ENCODE data around the gene SPRED2.

The SPRED2 gene

DNA sequence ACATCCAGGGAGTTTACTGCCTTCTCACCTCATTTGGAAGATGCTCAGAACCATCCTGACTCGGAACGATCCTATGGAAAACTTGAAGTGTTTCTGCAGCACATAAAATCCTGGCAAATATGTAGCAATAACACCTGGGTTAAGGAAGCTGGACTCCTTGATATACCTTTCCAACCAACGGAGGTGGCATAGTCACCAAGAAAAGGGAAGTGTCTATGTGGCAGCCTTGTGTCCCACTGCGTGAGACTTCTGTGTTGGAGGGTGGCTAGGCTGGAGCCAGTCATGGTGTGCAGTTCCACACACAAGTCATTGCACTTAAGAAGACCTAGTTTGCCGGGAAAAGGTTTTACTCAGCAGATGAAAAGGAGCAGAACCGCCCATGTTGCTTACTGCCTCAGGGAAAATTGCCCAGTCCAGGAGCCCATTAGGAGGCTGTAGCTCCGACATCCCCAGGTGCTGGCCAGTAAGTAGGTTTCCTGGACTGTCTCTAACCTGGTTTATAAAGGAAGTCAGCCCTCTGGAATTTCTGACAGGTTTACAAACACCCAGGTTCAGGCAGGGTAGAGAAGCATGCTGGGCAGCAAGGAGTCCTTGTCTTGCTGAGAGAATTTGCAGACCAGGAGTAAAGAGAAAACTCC is 46.2 kb upstream of the SPRED2 start:
- ATAC-seq: no peak
- TF ChIP-seq ZNF8 (CRISPR knock-in tag; IDR thresholded peaks at IDR 0.05) (no peak), TCF4 (CRISPR knock-in tag; IDR thresholded peaks at IDR 0.05; ENCODE audit: borderline replicate concordance) (no peak), ZNF565 (CRISPR knock-in tag; conservative IDR thresholded peaks at IDR 0.05; ENCODE audit: low read depth) (no peak), ESRRG (CRISPR knock-in tag; IDR thresholded peaks at IDR 0.05) (no peak), ZC3H10 (CRISPR knock-in tag; IDR thresholded peaks at IDR 0.05) (no peak), PPARA (CRISPR knock-in tag; IDR thresholded peaks at IDR 0.05; ENCODE audit: borderline replicate concordance) (no peak), ZNF70 (CRISPR knock-in tag; IDR thresholded peaks at IDR 0.05) (no peak), BACH2 (CRISPR knock-in tag; IDR thresholded peaks at IDR 0.05; ENCODE audit: borderline replicate concordance) (no peak), ARNTL (CRISPR knock-in tag; IDR thresholded peaks at IDR 0.05; ENCODE audit: borderline replicate concordance, low read depth) (no peak), RARB (CRISPR knock-in tag; IDR thresholded peaks at IDR 0.05) (no peak), ZFP3 (CRISPR knock-in tag; IDR thresholded peaks at IDR 0.05) (no peak), ISL1 (CRISPR knock-in tag; IDR thresholded peaks at IDR 0.05) (no peak)
- TF ChIP-seq, protein P1, sequence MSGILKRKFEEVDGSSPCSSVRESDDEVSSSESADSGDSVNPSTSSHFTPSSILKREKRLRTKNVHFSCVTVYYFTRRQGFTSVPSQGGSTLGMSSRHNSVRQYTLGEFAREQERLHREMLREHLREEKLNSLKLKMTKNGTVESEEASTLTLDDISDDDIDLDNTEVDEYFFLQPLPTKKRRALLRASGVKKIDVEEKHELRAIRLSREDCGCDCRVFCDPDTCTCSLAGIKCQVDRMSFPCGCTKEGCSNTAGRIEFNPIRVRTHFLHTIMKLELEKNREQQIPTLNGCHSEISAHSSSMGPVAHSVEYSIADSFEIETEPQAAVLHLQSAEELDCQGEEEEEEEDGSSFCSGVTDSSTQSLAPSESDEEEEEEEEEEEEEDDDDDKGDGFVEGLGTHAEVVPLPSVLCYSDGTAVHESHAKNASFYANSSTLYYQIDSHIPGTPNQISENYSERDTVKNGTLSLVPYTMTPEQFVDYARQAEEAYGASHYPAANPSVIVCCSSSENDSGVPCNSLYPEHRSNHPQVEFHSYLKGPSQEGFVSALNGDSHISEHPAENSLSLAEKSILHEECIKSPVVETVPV (CRISPR knock-in tag; IDR thresholded peaks at IDR 0.05): no peak
- TF ChIP-seq, protein P2, sequence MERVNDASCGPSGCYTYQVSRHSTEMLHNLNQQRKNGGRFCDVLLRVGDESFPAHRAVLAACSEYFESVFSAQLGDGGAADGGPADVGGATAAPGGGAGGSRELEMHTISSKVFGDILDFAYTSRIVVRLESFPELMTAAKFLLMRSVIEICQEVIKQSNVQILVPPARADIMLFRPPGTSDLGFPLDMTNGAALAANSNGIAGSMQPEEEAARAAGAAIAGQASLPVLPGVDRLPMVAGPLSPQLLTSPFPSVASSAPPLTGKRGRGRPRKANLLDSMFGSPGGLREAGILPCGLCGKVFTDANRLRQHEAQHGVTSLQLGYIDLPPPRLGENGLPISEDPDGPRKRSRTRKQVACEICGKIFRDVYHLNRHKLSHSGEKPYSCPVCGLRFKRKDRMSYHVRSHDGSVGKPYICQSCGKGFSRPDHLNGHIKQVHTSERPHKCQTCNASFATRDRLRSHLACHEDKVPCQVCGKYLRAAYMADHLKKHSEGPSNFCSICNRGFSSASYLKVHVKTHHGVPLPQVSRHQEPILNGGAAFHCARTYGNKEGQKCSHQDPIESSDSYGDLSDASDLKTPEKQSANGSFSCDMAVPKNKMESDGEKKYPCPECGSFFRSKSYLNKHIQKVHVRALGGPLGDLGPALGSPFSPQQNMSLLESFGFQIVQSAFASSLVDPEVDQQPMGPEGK (CRISPR knock-in tag; IDR thresholded peaks at IDR 0.05; ENCODE audit: borderline replicate concordance): no peak

DNA sequence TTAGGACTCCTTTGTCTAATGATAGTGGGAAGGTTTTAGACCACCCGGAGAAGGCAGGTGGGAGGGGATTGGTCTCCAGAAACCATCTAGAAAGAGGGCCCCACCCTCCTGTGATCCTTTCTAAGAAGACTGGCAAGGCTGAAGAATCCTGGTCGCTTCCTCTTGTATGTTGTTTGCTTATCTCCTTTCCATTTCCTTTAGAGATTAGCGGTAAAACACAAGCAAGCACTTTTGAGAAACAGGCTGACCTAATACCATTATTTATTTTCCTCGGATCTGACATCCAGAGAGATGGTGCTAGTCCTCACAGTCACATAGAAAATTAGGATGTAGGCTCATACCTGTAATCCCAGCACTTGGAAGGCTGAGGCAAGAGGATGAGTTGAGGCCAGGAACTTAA is 45.2 kb upstream of the SPRED2 start:
- TF ChIP-seq OSR1 (CRISPR knock-in tag; IDR thresholded peaks at IDR 0.05) (no peak), ARNTL (CRISPR knock-in tag; IDR thresholded peaks at IDR 0.05; ENCODE audit: borderline replicate concordance, low read depth) (no peak), SNAI2 (CRISPR knock-in tag; IDR thresholded peaks at IDR 0.05) (no peak), ZNF70 (CRISPR knock-in tag; IDR thresholded peaks at IDR 0.05) (no peak), ISL1 (CRISPR knock-in tag; IDR thresholded peaks at IDR 0.05) (no peak), CSDC2 (CRISPR knock-in tag; IDR thresholded peaks at IDR 0.05) (no peak), TOX (CRISPR knock-in tag; IDR thresholded peaks at IDR 0.05; ENCODE audit: borderline replicate concordance) (no peak), ZC3H10 (CRISPR knock-in tag; IDR thresholded peaks at IDR 0.05) (no peak)
- TF ChIP-seq, protein P2 (CRISPR knock-in tag; IDR thresholded peaks at IDR 0.05; ENCODE audit: borderline replicate concordance): no peak
- no peak for ATAC-seq

GRCh38 chr2:65476778-65477177 is 44.4 kb upstream of the SPRED2 start:
- no peak for ATAC-seq
- TF ChIP-seq SNAI2 (CRISPR knock-in tag; IDR thresholded peaks at IDR 0.05): no peak
- TF ChIP-seq, protein P1 (CRISPR knock-in tag; IDR thresholded peaks at IDR 0.05): no peak
- TF ChIP-seq, protein P3, sequence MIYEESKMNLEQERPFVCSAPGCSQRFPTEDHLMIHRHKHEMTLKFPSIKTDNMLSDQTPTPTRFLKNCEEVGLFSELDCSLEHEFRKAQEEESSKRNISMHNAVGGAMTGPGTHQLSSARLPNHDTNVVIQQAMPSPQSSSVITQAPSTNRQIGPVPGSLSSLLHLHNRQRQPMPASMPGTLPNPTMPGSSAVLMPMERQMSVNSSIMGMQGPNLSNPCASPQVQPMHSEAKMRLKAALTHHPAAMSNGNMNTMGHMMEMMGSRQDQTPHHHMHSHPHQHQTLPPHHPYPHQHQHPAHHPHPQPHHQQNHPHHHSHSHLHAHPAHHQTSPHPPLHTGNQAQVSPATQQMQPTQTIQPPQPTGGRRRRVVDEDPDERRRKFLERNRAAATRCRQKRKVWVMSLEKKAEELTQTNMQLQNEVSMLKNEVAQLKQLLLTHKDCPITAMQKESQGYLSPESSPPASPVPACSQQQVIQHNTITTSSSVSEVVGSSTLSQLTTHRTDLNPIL (CRISPR knock-in tag; IDR thresholded peaks at IDR 0.05; ENCODE audit: low read depth): no peak
- no peak for TF ChIP-seq ESRRG (CRISPR knock-in tag; IDR thresholded peaks at IDR 0.05)
- TF ChIP-seq TOX (CRISPR knock-in tag; IDR thresholded peaks at IDR 0.05; ENCODE audit: borderline replicate concordance): no peak
- no peak for TF ChIP-seq CSDC2 (CRISPR knock-in tag; IDR thresholded peaks at IDR 0.05)
- TF ChIP-seq OSR1 (CRISPR knock-in tag; IDR thresholded peaks at IDR 0.05): no peak
- TF ChIP-seq GLIS3 (CRISPR knock-in tag; IDR thresholded peaks at IDR 0.05): no peak
- no peak for TF ChIP-seq ARNTL (CRISPR knock-in tag; IDR thresholded peaks at IDR 0.05; ENCODE audit: borderline replicate concordance, low read depth)
- TF ChIP-seq, protein P4, sequence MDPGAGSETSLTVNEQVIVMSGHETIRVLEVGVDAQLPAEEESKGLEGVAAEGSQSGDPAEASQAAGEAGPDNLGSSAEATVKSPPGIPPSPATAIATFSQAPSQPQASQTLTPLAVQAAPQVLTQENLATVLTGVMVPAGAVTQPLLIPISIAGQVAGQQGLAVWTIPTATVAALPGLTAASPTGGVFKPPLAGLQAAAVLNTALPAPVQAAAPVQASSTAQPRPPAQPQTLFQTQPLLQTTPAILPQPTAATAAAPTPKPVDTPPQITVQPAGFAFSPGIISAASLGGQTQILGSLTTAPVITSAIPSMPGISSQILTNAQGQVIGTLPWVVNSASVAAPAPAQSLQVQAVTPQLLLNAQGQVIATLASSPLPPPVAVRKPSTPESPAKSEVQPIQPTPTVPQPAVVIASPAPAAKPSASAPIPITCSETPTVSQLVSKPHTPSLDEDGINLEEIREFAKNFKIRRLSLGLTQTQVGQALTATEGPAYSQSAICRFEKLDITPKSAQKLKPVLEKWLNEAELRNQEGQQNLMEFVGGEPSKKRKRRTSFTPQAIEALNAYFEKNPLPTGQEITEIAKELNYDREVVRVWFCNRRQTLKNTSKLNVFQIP (CRISPR knock-in tag; IDR thresholded peaks at IDR 0.05; ENCODE audit: borderline replicate concordance, low read depth): no peak
- no peak for TF ChIP-seq ZFP30 (CRISPR knock-in tag; IDR thresholded peaks at IDR 0.05)
- no peak for TF ChIP-seq PPARA (CRISPR knock-in tag; IDR thresholded peaks at IDR 0.05; ENCODE audit: borderline replicate concordance)

Data from SK-N-SH treated with all-trans-retinoic acid at 6 μM for 48 hours (cell line).